LNCAP (cell line): ENCODE data around the gene NFATC2.

Experiments used
- TF ChIP-seq, protein P1 (sequence below): fragments of 450-650 bp; IDR thresholded peaks from 2 replicates; pipeline ENCODE4 v1.5.1; 2017; ENCODE audit warnings: mild to moderate bottlenecking

Gene NFATC2

DNA sequence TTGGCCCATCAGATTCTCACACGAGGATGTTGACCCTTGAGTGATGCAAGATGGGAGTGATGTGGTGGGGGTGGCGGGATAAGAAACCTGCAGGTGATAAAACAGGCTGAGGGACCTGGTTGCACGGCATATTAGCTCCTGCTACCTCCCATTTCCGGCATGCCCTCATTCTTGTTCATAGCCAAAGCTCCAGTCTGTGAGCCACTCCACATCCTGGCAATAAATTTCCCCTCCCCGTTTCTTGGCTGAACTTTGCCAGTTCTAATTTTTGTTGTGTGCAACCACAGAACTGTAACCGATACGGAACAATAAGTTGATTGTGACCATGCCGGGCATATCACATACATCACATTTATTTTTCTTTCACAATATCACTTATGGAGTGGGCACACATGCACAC lies 41.6 kb upstream of the NFATC2 start:
- TF ChIP-seq, protein P1, sequence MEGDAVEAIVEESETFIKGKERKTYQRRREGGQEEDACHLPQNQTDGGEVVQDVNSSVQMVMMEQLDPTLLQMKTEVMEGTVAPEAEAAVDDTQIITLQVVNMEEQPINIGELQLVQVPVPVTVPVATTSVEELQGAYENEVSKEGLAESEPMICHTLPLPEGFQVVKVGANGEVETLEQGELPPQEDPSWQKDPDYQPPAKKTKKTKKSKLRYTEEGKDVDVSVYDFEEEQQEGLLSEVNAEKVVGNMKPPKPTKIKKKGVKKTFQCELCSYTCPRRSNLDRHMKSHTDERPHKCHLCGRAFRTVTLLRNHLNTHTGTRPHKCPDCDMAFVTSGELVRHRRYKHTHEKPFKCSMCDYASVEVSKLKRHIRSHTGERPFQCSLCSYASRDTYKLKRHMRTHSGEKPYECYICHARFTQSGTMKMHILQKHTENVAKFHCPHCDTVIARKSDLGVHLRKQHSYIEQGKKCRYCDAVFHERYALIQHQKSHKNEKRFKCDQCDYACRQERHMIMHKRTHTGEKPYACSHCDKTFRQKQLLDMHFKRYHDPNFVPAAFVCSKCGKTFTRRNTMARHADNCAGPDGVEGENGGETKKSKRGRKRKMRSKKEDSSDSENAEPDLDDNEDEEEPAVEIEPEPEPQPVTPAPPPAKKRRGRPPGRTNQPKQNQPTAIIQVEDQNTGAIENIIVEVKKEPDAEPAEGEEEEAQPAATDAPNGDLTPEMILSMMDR, result no peak

- TF ChIP-seq, protein P1, result no peak
Measured at GRCh38 chr20:51583499-51583898, 41.0 kb upstream of the NFATC2 start.

- TF ChIP-seq, protein P1, result no peak
Measured at GRCh38 chr20:51583073-51583472, 40.6 kb upstream of the NFATC2 start.

DNA sequence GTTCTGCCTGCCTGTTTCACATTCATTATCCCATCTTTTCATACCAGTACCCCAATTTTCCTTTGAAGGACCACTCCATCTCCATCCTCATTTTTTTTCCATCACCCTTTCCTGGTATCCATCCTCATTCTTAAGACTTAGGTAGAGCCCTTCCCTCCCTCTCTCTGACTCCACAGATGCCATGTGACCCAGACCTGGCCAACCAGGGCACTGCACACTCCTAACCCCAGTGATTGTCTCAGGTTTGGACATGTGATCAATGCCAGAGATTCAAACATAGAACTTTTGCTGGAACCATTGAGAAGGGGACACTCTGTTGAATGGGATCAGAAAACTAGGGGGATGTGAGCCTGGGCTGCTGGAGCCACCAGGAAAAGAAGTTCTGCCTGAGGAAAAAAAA lies 39.1 kb upstream of the NFATC2 start:
- TF ChIP-seq, protein P1, result no peak

DNA sequence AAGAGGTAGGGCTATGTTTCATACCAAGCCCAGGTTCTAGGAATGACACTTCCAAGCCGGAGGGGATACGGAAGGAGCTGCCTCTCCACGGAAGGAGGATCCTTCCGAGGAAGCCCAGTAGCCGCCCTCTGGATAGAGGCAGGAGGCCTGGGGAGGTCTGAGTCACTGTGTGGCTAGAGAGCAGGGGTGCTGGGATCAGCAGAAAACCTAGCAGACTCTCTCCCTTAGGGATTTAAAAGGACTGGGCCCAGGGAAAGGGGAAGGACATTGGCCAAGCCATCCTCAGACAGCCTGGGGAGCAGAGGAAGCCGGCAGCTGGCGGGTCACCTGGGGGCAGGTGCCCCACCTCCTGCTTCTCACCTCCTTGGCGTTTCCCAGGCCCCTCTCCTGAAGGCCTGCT lies 36.6 kb upstream of the NFATC2 start:
- TF ChIP-seq, protein P1, result no peak

GRCh38 chr20:51578145-51578459 lies 35.6 kb upstream of the NFATC2 start:
- TF ChIP-seq, protein P1, result no peak

GRCh38 chr20:51577432-51578144 lies 35.1 kb upstream of the NFATC2 start:
- TF ChIP-seq, protein P1, result no peak

DNA sequence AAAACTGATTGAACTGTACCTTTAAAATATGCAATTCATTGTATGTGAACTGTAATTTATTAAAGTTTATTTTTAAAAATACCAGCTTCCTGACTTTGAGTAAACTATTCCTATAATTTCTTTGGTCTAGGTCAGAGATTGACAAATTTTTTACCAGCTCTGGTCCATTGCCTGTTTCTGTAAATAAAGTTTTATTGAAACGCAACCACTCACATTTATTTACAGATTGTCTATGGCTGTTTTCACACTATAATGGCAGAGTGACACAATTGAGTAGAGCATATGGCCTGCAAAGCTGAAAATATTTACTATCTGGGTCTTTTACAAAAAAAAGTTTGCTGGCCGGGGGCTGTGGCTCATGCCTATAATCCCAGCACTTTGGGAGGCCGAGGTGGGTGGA lies 33.0 kb upstream of the NFATC2 start:
- TF ChIP-seq, protein P1, result no peak
